Heart left ventricle (tissue), 13 donors: Measurements from ENCODE around the gene MAT2A.

Experiments
- CTCF ChIP-seq, 12 donors: fragments of 200-600 bp; sonication (generic) in 4 of 12; IDR thresholded peaks; one replicate each; pipeline versions ENCODE4 v1.5.0 to v1.8.0; 2018 to 2022; ENCODE audit warnings: antibody characterized with exemption in 12 of 12, mild to moderate bottlenecking in 5 of 12
- POLR2A ChIP-seq, 2 donors: fragments of 450-650 bp; IDR thresholded peaks; one replicate each; pipeline ENCODE4 v1.6.1; 2017; ENCODE audit warnings: antibody characterized with exemption in 2 of 2, mild to moderate bottlenecking in 2 of 2, moderate library complexity in 2 of 2
- donor health status: ischemic (EF 13 %, LVEDD 7.1; RV severe dilation, severe dysfunction).
- donor health status: DM: no; HTN: yes; CAD: no.
- donor health status: DM: no; HTN: no; CAD: no.
- donor health status: ischemic (EF 25% LVEDD 6.9; RV normal size, moderate dysfunction).
- donor health status: ischemic (EF 25% LVEDD 5.7; RV mildly dilated, moderate dysfunction).
- donor health status: ischemic (EF 35%, LVEDD 5.7; RV mildly dilated, moderate dysfunction).
- donor health status: nonischemic (EF 11% LVEDD 7.7; RV severe dilation, severe dysfunction).
- donor health status: DM: yes; HTN: yes; CAD: no.
- donor health status: PGD.
- donor health status: ischemic (EF 29% LVEDD 5.4; RV normal size, mild dysfunction).
- donor health status: nonischemic (EF 23%, LVEDD 6.1; RV moderate dilation, normal function).

- TF ChIP-seq CTCF (IDR thresholded peaks at IDR 0.05), result peak in 6 of 12 donors; percentile 12 to 62 (median 30)
- peak in 1 of 2 donors; percentile 91 for TF ChIP-seq POLR2A (IDR thresholded peaks at IDR 0.05)
These were observed 22.6 kb downstream of the MAT2A start, which contains the start of gene GGCX for GRCh38 chr2:85561280-85562212.
